HG02642 (cell line): ENCODE results near the gene JRKL.

Experiments
- ATAC-seq: cut with Tn5 transposase; IDR thresholded peaks from one replicate; pipeline ENCODE4 v1.9.1; 2021; ENCODE audit warnings: mild to moderate bottlenecking; ENCODE audit not compliant: unreplicated experiment, poor library complexity

The JRKL gene

GRCh38 chr11:96389720-96390487 lies at the start of gene JRKL, which contains the start of gene CCDC82:
TSS of gene JRKL (plus strand) at chr11:96390013. CDS start at chr11:96390650, 637 bp downstream.
TSS of gene CCDC82 (minus strand) at chr11:96389912. CDS start at chr11:96384747, 5,165 bp downstream.
- ATAC-seq = peak; percentile 97

- ATAC-seq = no peak
These were observed 49.3 kb upstream of the JRKL start for GRCh38 chr11:96340555-96340885.

GRCh38 chr11:96341211-96342013 lies 48.4 kb upstream of the JRKL start:
- ATAC-seq = peak; percentile 26

- no peak for ATAC-seq
These were observed 47.5 kb upstream of the JRKL start for GRCh38 chr11:96342014-96342960.

GRCh38 chr11:96342961-96343711 lies 46.7 kb upstream of the JRKL start, which contains the start of gene MAML2:
TSS of gene MAML2 (minus strand) at chr11:96343195. CDS start at chr11:96341895, 1,300 bp downstream.
- peak; percentile 88 for ATAC-seq

- ATAC-seq = no peak
These were observed 33.0 kb upstream of the JRKL start for GRCh38 chr11:96356848-96357247.

- ATAC-seq = no peak
These were observed 32.0 kb upstream of the JRKL start for GRCh38 chr11:96357794-96358193.

GRCh38 chr11:96358321-96358720 lies 31.5 kb upstream of the JRKL start:
- no peak for ATAC-seq

GRCh38 chr11:96361778-96362177 lies 28.0 kb upstream of the JRKL start:
- no peak for ATAC-seq

GRCh38 chr11:96365493-96365892 lies 24.3 kb upstream of the JRKL start:
- ATAC-seq = no peak

- ATAC-seq = no peak
These were observed 23.8 kb upstream of the JRKL start for GRCh38 chr11:96366024-96366423.

- ATAC-seq = no peak
These were observed 22.5 kb upstream of the JRKL start for GRCh38 chr11:96367342-96367741.

- ATAC-seq = no peak
These were observed 16.0 kb upstream of the JRKL start for GRCh38 chr11:96373826-96374225.

- no peak for ATAC-seq
These were observed 13.0 kb upstream of the JRKL start for GRCh38 chr11:96376796-96377195.

- no peak for ATAC-seq
These were observed 5.7 kb upstream of the JRKL start for GRCh38 chr11:96384156-96384555.

- no peak for ATAC-seq
These were observed 4.6 kb upstream of the JRKL start for GRCh38 chr11:96385187-96385586.

- ATAC-seq = peak; percentile 60
These were observed 708 bp upstream of the JRKL start for GRCh38 chr11:96388891-96389719.

- ATAC-seq = no peak
These were observed 627 bp downstream of the JRKL start for GRCh38 chr11:96390488-96390792.

GRCh38 chr11:96391698-96392307 lies 2.0 kb downstream of the JRKL start:
- no peak for ATAC-seq
